Measurements from ENCODE around the gene PLPPR4.

The PLPPR4 gene

GRCh38 chr1:99334991-99335390 lies 70.7 kb downstream of the PLPPR4 start:
- DNase-seq (ENCODE audit: low read depth in 2 of 2, low spot score in 1 of 2), result no peak

DNA sequence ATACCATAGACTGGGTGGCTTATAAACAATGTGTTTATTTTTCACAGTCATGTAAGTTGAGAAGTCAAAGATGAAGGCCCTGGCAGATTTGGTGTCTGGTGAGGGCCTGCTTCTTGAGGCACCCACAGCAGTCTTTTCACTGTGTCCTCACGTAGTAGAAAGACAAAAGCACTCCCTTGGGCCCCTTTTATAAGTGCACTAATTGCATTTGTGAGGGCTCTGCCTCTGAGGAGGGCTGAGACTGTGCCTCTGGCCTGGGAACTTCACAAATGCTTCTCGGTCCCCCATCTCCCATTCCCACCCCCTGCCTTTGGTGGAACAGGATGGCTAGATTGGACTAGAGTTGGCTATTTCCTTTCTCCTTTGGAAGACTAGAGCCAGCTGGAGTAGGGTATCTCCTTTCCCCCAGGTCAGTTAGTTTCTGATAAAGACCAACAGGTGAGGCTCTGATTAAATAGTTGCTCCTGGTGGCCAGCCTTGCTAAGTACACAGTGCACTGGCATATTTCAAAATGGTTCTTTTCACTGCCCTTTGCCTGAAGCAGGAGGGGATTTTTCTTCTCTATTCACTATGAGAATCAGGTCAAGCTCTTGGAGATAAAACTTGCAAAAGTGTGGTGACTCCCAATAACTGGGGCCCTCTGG lies 82.9 kb downstream of the PLPPR4 start:
- no peak for DNase-seq (ENCODE audit: low read depth in 2 of 2, low spot score in 1 of 2)

DNA sequence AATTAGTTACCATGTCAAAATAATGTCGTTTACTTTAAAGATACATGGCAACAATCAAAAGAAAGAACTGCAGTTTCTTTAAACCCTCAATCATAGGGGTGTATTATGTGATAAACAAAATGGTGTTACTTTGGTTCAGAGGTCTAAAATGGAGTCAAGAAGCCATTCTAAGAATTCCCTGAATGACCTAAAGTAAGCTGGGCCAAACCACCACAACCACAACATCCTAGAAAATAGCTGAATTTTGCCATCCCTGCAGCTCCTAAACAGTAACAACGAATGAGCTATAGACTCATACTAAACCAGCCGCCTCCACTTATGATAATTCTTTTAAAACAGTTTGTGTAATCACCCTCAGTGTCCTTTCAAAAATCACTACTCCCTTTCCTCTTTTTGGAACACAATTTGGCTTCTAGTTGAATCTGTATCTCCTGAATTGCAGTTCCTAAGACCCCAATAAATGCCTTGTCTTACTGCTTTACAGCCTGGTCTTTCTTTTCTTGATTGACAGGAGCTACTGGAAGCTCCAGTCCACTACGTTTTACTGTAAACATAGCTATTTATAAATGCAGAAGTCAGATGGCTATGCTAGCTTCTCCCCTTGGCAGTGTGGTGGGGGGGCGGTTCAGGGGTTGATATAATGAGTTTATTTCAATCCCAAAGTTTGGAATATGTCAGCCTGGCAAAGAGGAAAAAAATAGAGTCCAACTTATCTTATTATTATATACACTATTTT lies 84.3 kb downstream of the PLPPR4 start:
- no peak for DNase-seq (ENCODE audit: low read depth in 2 of 2, low spot score in 1 of 2)

DNA sequence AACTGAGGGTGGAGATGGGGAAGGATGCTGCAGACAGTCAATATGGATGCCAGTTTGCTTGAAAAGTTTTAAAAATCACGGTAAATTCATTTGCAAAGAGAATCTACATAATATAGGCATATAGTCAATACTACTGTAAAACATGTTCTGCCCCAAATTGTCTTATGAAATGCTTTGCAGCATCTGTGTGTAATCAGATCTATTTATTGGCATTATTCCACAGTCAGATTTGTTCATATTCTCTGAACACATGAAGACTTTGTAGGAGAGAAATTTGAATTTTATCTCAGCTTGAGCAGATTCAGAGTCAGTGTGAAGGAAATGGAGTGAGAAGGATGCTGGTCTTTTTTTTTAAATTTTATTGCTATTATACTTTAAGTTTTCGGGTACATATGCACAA lies 88.5 kb downstream of the PLPPR4 start:
- DNase-seq (ENCODE audit: low read depth in 2 of 2, low spot score in 1 of 2), result no peak

GRCh38 chr1:99358770-99359169 lies 94.5 kb downstream of the PLPPR4 start:
- DNase-seq (ENCODE audit: low read depth in 2 of 2, low spot score in 1 of 2), result no peak

Data from stimulated activated CD8-positive, alpha-beta memory T cell treated with anti-CD3 and anti-CD28 coated beads, Interleukin-4, amount 100 ng/mL, for 4 hours (primary cell).